Caki2 (cell line): ENCODE data around the gene KLHL40. TPM values are rescaled to one million over a fixed set of nuclear protein-coding genes. Genes with fewer than 3 reads are reported as not detected.

Source experiments
- DNase-seq: peaks from one replicate; pipeline ENCODE4 v3.0.0-alpha.2; 2015; ENCODE audit warnings: low read depth
- in situ Hi-C: cut with HindIII; loops from 2 replicates; pipeline ENCODE4 v1.10.0; 2016; ENCODE audit warnings: low sequenced_read_pairs, low pct_unique_long_range_greater_than_20kb, mixed read lengths
- total RNA-seq: library from RNA; depleted of rRNA; stranded (reverse); fragments of >200 nt; shearing (Covaris generic); gene quantifications from 2 replicates; pipeline ENCODE4 v1.2.3, GENCODE V29; 2014; ENCODE audit warnings: low replicate concordance

Gene KLHL40
- total RNA-seq, 1 experiment from 2014 or later, result not detected

DNA sequence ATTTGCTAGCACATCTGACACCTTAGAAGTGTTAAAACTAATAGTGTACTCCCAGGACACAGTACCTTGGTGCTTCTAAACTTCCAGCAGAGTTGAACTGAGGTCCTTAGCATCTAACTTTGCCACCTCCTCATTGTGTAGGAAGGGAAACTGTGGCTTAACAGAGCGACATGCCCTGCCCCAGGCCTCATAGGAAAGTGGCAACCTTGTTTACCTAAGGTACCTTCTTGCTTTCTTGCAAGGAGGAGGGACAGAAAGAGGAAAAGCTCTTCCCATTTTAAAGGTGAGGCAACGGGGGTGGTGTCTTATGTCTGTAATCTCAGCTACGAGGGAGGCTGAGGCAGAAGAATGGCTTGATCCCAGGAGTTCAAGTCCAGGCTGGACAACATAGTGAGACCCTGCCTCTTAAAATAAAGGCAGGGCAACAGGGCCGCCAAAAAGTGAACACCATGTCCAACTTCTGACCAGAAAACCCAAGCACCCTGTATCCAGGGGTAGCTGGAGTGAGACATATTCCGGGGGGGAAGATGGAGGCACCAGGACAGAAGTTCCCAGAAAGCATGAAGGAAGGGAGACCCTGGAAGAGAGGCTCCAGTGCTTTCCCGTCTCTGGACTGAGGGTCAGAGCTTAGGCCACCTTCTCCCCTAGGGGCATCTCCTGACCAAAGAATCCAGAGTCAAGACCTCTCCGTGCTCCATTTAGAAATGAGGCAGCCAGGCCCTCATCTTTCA, 540 bp upstream of the KLHL40 start:
- in situ Hi-C loops, result no loop called here
- DNase-seq, result no peak

- in situ Hi-C loops, result no loop called here
- no peak for DNase-seq
Observed at GRCh38 chr3:42685891-42686820, 819 bp downstream of the KLHL40 start.

DNA sequence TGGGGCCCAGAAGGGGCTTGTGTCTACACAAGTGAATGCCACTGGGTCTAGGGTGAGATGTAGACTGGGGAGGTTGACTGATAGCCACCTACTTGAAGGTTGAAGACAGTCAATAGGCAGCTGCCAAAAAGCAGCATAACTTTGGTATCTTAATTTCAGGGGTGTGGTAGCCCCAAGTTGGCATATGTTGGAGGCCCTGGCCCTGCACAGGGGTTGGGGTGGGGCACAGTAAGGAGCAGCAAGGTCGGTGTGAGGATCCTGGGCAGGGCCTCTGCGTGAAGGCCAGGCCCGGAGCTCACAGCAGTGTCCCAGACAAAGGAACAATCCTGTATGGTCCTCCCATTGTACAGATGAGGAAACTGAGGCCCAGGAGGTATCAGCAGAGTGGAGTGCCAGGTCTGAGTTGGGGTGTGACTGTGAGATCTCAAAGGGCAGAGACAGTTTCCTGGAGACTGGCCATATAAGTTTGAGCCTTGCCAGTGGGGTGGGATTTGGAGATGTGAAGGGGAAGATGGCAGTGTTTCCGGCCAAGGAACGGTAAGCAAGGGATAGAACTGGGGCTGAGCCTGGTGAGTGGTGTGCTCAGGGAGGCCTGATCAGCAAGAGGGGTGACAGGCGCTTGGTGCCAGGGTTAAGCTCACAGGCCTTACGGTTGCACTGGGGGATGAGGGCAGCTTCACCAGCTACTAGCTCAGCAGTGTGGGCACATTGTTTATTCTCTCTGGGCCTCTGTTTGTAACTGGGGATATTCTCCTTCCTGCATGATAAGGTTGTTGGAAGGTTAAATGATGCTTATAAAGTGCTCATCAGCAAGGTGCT, 1.7 kb downstream of the KLHL40 start:
- in situ Hi-C loops, result no loop called here
- no peak for DNase-seq

GRCh38 chr3:42688016-42688415, 2.7 kb downstream of the KLHL40 start:
- in situ Hi-C loops, result no loop called here
- DNase-seq, result no peak

DNA sequence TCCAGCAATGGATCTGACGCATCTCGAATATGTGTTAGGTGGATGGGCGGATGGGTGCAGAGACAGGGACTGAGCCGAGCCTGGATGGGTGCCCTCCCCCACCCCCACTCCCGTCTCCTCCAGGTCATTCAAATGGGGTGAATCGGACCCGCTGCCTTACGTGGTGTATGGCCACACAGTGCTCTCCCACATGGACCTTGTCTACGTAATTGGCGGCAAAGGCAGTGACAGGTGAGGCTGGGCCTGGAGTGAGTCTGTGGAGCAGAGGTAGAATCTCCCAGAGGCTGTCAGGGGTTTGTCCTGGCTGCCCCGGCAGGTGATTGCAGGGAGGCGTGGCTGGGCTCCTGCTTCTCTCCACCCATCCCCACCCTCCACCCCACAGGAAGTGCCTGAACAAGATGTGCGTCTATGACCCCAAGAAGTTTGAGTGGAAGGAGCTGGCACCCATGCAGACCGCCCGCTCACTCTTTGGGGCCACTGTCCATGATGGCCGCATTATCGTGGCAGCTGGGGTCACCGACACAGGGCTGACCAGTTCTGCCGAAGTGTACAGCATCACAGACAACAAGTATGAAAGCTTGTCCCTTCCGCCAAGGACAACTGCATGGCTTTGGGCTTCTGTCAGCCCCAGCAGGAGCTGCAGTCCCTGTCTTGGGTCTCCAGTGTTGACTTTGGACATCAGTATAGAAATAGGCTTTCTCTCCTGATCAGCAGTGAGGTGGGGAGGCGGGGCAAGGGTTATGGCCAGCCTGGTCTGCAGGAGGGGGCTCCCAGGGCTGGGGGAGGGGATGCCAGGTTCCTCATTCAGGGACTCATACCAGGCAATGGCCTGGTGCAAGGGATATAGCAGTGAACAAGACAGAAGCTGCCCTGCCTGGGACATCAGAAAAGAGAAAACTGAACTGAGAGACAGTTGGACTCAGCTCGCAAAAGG, 3.4 kb downstream of the KLHL40 start:
- in situ Hi-C loops, result no loop called here
- DNase-seq, result no peak

- in situ Hi-C loops, result no loop called here
- no peak for DNase-seq
Observed at GRCh38 chr3:42689421-42690014, 4.2 kb downstream of the KLHL40 start.

DNA sequence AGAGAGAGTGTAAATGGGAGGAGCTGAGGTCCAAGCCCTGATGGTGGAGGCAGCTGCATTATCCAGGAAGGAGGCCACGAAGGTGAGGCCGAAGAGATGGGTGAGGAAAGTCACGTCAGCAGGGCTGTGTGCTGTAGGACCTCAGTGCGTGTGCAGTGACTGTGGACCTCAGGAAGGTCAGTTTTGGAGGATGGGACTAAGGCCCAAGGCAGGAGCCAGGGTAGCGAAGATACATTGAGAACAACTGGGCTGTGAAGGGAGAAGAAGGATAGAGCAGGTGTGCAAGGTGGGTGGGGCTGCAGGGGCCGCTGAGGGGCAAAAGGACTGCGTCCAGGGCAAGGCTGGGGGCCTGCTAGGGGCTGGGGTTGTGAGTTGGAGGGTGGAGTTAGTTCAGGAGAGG, 4.9 kb downstream of the KLHL40 start:
- DNase-seq, result no peak
- in situ Hi-C loops, result no loop called here

DNA sequence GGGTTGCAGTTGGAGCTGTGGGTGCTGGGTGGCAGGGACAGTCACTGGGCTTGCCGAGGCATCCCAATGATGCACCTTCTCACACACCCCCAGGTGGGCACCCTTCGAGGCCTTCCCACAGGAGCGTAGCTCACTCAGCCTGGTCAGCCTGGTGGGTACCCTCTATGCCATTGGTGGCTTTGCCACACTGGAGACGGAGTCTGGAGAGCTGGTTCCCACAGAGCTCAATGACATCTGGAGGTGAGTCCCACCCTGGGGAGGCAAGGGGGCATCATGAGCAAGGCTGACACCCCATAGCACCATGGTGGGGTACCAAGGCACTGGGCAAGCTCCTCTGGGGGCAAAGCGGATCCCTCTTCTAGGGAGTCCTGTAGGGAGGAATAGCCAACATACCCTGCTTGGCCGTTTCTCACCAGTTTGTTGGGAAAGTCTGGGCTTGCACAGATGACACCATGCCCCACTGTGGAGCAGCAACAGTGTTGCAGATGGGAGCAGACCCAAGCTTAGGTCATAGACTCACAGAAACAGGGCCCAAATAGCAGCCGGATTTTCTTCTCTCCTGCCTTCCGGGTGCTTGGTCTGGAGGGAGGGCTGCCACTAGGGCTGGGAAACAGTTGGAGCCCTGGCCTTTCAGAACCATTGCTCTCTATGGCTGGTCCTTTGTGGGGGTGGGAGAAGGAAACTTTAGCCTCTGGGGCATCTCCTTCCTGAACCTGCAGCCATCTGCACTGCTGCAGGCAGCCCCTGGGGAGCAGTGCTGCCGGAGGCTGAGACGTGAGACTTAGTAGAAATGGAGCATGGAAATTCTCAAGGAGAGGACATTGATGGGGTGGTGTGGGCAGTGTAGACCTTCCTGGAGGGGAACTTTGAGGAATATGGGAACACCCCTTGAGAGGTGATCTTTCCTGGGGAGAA, 5.7 kb downstream of the KLHL40 start:
- in situ Hi-C loops, result no loop called here
- no peak for DNase-seq

GRCh38 chr3:42691816-42692666, 6.7 kb downstream of the KLHL40 start:
- in situ Hi-C loops, result no loop called here
- no peak for DNase-seq

DNA sequence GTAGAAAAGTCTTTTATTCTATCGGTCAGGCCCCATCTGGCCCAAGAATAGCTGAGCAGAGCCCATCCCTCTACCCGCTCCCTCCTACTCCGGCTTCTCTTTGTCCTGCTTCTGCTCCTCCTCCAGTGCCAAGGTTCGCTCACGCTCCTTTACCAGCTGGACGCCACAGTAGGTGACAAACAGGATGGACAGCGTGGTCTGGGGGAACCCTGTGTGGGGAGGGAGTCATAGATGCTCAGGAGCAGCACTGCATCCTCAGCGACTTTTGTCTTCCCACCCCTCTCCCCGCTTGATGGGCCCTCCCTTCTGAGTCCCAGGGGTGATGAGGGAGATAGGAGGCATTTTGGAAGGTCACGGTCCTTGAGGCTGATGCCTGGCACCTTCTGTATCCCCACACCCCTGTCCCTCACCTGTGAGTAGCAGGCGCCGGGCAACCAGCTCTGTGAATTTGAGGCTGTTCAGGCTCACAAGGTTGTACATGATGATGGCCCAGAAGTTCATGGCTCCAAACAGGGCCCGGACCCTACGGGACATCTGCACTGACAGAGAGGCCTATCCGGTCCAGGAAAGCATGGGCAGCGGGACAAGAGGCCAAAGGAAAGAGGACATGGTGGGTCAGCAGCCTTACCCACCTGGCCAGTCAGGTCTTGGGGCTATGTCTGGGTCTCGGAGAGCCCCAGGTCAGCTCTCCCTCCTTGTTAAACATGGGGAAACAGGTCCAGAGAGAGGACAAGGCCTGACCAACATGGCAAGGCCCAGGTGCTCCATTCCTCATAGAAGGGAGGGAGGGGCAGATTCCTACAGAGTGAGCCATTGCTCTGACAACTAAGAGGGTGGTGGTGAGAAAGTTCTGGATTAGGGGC, 7.6 kb downstream of the KLHL40 start:
- DNase-seq, result no peak
- in situ Hi-C loops, result no loop called here

DNA sequence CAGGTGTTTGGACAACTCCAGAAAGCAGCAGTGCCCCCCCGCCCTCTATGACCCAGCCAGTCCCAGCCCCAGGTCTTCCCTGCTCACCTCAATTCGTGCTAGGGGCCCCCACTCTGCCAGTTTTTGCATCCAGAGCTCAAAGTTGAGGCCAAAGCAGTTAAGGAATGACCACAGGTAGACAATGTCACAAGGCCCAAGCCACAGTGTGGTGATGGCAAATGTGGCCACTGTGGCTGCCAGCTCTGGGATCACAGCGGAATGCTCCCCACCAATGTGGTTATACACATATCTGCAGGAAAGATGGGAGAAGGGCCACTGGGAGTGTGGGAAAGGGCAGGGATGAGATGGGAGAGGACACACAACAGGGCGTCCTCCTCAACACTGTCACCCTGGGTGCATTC, 8.2 kb downstream of the KLHL40 start:
- in situ Hi-C loops, result no loop called here
- DNase-seq, result no peak

GRCh38 chr3:42694366-42694765, 9.0 kb downstream of the KLHL40 start:
- DNase-seq, result no peak
- in situ Hi-C loops, result no loop called here

DNA sequence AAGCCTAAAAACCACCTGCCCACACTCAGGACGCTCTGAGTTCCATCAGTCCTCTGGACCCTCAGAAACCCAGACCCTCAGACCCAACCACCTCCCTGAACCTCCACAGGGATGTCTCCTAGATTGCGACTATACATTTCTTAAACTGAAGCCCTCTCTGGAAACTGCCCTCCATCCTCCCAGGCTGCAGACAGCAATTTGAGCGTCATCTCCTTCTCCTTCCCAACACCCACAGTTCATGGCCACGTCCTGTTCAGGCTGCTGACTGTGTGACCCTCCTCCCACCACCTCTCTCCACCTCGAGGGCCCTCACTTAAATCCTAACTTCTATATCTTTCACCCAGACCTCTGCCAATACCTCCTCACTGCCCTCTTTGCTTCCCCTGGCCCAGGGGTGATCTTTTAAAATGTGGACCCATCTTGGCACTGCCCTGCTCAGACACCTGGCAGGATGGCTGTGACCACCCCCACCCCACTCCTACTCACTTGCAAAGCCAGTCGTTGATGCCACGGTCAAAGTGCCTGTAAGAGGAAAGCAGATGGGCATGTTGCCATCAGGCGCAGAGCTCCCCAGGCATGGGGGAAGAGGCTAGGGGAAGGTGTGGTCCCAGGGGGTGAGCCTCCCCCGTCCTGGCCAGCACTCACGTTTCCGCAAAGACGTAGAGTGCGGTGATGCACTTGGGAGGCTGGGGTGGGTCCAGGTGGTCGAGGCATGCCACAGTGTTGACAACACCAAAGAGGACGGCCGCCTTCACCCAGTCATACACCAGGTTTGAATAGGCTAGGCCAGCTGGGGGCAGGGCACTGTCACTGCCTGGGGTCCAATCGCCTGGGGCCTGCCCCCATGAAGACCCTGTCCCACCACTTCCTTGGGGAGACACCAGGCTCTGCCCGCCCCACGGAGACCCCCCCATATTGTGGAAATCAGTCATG, 11.3 kb downstream of the KLHL40 start:
- DNase-seq, result no peak
- in situ Hi-C loops, result no loop called here
